GM06990 (cell line): Measurements from ENCODE around the gene LITAF.
"Not testable (repeated sequence)": the region's sequence is repeated elsewhere in the genome, so short reads cannot be mapped to it uniquely, and the experiment has no call there.

ENCODE experiments used
- DNase-seq: peaks from one replicate; pipeline ENCODE4 v3.0.0-alpha.2; 2011; ENCODE audit not compliant: insufficient read length; ENCODE audit errors: extremely low read depth
- H3K27me3 ChIP-seq: replicated peaks from 2 replicates; pipeline ENCODE4 v1.6.0; 2011; ENCODE audit warnings: low read length; ENCODE audit not compliant: control insufficient read depth, insufficient read depth
- H3K36me3 ChIP-seq: 2 replicates; pipeline ENCODE4 v1.5.1; 2011; ENCODE audit warnings: low read length; ENCODE audit not compliant: control insufficient read depth, insufficient read depth
- H3K4me3 ChIP-seq: replicated peaks from 2 replicates; pipeline ENCODE4 v1.5.1; 2011; ENCODE audit warnings: low read depth, mild to moderate bottlenecking, control low read depth, low read length
- CTCF ChIP-seq: IDR thresholded peaks from 2 replicates; pipeline ENCODE4 v1.5.1; 2011; ENCODE audit warnings: low read length, control low read depth, mild to moderate bottlenecking, inconsistent platforms; ENCODE audit not compliant: insufficient read depth, poor library complexity, severe bottlenecking

LITAF gene

GRCh38 chr16:11605891-11606290 is 19.2 kb upstream of the LITAF start:
- H3K36me3 ChIP-seq: no peaks in the 10 kb centered on the region
- H3K4me3 ChIP-seq: no peak overlapping the region
- no peak for DNase-seq
- H3K27me3 ChIP-seq: no peaks in the 10 kb centered on the region; the same call in 1 of the 2 replicates
- no peak for TF ChIP-seq CTCF

- TF ChIP-seq CTCF: no peak
- Histone ChIP-seq H3K36me3 (no peaks in the 10 kb centered on the region), H3K27me3 (no peaks in the 10 kb centered on the region; the same call in 1 of the 2 replicates), H3K4me3 (no peak overlapping the region)
- no peak for DNase-seq
Observed at GRCh38 chr16:11605564-11605886, 18.8 kb upstream of the LITAF start.

GRCh38 chr16:11604783-11605563 is 18.3 kb upstream of the LITAF start:
- Histone ChIP-seq H3K4me3 (no peak overlapping the region), H3K27me3 (no peaks in the 10 kb centered on the region; the same call in 1 of the 2 replicates), H3K36me3 (no peaks in the 10 kb centered on the region)
- TF ChIP-seq CTCF: no peak
- DNase-seq: no peak

- not testable (repeated sequence) for H3K4me3 ChIP-seq, DNase-seq, H3K27me3 ChIP-seq, H3K36me3 ChIP-seq
Observed at GRCh38 chr16:11604296-11604695, 17.6 kb upstream of the LITAF start.

GRCh38 chr16:11603331-11603750 is 16.6 kb upstream of the LITAF start:
- TF ChIP-seq CTCF: no peak
- Histone ChIP-seq H3K27me3 (no peaks in the 10 kb centered on the region; the same call in 1 of the 2 replicates), H3K36me3 (no peaks in the 10 kb centered on the region), H3K4me3 (no peak overlapping the region)
- DNase-seq: no peak

GRCh38 chr16:11602321-11602720 is 15.6 kb upstream of the LITAF start:
- no peak for TF ChIP-seq CTCF
- H3K36me3 ChIP-seq: no peaks in the 10 kb centered on the region
- no peak for DNase-seq
- no peaks in the 10 kb centered on the region; the same call in 1 of the 2 replicates for H3K27me3 ChIP-seq
- no peak overlapping the region for H3K4me3 ChIP-seq
